Measurements from ENCODE around the gene OR7C2. TPM values are rescaled to one million over a fixed set of nuclear protein-coding genes. Genes with fewer than 3 reads are reported as not detected.

The OR7C2 gene
- total and polyA plus RNA-seq, 2 experiments from 2014 or later: not detected

DNA sequence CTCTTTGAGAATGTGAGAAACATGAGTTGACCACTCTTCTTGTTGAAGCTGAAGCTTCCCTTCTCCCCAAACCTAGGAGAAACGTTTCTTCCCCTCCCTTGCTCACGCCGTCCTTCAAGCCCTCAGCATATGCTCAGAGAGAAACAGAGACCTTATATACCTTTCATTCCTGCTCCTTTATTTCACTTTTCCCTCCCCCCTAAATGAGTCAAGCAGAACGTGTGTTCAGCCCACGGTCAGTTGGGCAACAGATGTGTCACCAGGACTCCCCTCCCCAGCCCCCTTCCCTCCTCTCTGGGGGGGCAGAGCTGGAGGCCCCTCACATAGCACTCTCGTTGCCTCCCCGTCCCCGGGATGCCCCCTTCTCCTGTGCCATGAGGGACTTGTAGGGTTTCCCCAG lies 8.6 kb downstream of the OR7C2 start:
- H3K27ac Mint-ChIP-seq: no peak overlapping the region
- no peaks in the 10 kb centered on the region for H3K9me2 ChIP-seq (ENCODE audit: insufficient read depth)
- no peaks in the 10 kb centered on the region for H3K36me3 ChIP-seq (ENCODE audit: insufficient read depth)
- peaks cover 81% of the 10 kb centered on the region for H3K9me3 Mint-ChIP-seq
- H3K36me3 Mint-ChIP-seq (ENCODE audit: low read depth): peaks cover 30% of the 10 kb centered on the region
- H3K4me3 Mint-ChIP-seq: no peak overlapping the region
- peaks cover 3% of the 10 kb centered on the region for H3K27me3 Mint-ChIP-seq (ENCODE audit: insufficient read depth, low read depth, poor library complexity)
- H3K27ac ChIP-seq (ENCODE audit: low read depth): no peak overlapping the region
- ATAC-seq (no peak), DNase-seq (ENCODE audit: low spot score) (no peak)
- H3K4me1 Mint-ChIP-seq: no peaks in the 10 kb centered on the region
- H2AFZ ChIP-seq: no peak overlapping the region
- H4K20me1 ChIP-seq (replicated peaks; ENCODE audit: insufficient read depth): no peaks in the 10 kb centered on the region
- no peaks in the 10 kb centered on the region for H3K79me2 ChIP-seq (replicated peaks; ENCODE audit: insufficient read depth)
- no peaks in the 10 kb centered on the region for H3K27me3 ChIP-seq (ENCODE audit: insufficient read depth)
- no peak overlapping the region for H3K4me2 ChIP-seq
- TF ChIP-seq, protein P1, sequence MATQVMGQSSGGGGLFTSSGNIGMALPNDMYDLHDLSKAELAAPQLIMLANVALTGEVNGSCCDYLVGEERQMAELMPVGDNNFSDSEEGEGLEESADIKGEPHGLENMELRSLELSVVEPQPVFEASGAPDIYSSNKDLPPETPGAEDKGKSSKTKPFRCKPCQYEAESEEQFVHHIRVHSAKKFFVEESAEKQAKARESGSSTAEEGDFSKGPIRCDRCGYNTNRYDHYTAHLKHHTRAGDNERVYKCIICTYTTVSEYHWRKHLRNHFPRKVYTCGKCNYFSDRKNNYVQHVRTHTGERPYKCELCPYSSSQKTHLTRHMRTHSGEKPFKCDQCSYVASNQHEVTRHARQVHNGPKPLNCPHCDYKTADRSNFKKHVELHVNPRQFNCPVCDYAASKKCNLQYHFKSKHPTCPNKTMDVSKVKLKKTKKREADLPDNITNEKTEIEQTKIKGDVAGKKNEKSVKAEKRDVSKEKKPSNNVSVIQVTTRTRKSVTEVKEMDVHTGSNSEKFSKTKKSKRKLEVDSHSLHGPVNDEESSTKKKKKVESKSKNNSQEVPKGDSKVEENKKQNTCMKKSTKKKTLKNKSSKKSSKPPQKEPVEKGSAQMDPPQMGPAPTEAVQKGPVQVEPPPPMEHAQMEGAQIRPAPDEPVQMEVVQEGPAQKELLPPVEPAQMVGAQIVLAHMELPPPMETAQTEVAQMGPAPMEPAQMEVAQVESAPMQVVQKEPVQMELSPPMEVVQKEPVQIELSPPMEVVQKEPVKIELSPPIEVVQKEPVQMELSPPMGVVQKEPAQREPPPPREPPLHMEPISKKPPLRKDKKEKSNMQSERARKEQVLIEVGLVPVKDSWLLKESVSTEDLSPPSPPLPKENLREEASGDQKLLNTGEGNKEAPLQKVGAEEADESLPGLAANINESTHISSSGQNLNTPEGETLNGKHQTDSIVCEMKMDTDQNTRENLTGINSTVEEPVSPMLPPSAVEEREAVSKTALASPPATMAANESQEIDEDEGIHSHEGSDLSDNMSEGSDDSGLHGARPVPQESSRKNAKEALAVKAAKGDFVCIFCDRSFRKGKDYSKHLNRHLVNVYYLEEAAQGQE (IDR thresholded peaks at IDR 0.05; ENCODE audit: unreplicated experiment): no peak
- TF ChIP-seq CREB1 (CRISPR knock-in tag; IDR thresholded peaks at IDR 0.05; ENCODE audit: low read depth) (no peak), NANOG (IDR thresholded peaks at IDR 0.05; ENCODE audit: borderline replicate concordance) (no peak), POLR2AphosphoS5 (IDR thresholded peaks at IDR 0.05; ENCODE audit: low read depth) (no peak), STAT1 (IDR thresholded peaks at IDR 0.05; ENCODE audit: unreplicated experiment) (no peak), JUNB (IDR thresholded peaks at IDR 0.05; ENCODE audit: unreplicated experiment) (no peak), EZH2 (IDR thresholded peaks at IDR 0.05; ENCODE audit: low read depth, unreplicated experiment) (no peak), EZH2phosphoT487 (IDR thresholded peaks at IDR 0.05; ENCODE audit: unreplicated experiment) (no peak), ZNF331 (CRISPR knock-in tag; IDR thresholded peaks at IDR 0.05; ENCODE audit: low read depth) (no peak), ZNF114 (CRISPR knock-in tag; IDR thresholded peaks at IDR 0.05) (no peak)
- TF ChIP-seq, protein P2, sequence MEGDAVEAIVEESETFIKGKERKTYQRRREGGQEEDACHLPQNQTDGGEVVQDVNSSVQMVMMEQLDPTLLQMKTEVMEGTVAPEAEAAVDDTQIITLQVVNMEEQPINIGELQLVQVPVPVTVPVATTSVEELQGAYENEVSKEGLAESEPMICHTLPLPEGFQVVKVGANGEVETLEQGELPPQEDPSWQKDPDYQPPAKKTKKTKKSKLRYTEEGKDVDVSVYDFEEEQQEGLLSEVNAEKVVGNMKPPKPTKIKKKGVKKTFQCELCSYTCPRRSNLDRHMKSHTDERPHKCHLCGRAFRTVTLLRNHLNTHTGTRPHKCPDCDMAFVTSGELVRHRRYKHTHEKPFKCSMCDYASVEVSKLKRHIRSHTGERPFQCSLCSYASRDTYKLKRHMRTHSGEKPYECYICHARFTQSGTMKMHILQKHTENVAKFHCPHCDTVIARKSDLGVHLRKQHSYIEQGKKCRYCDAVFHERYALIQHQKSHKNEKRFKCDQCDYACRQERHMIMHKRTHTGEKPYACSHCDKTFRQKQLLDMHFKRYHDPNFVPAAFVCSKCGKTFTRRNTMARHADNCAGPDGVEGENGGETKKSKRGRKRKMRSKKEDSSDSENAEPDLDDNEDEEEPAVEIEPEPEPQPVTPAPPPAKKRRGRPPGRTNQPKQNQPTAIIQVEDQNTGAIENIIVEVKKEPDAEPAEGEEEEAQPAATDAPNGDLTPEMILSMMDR (conservative IDR thresholded peaks at IDR 0.05; ENCODE audit: low read depth in 2 of 2): no peak
- TF ChIP-seq, protein P3, sequence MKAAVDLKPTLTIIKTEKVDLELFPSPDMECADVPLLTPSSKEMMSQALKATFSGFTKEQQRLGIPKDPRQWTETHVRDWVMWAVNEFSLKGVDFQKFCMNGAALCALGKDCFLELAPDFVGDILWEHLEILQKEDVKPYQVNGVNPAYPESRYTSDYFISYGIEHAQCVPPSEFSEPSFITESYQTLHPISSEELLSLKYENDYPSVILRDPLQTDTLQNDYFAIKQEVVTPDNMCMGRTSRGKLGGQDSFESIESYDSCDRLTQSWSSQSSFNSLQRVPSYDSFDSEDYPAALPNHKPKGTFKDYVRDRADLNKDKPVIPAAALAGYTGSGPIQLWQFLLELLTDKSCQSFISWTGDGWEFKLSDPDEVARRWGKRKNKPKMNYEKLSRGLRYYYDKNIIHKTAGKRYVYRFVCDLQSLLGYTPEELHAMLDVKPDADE (IDR thresholded peaks at IDR 0.05): no peak
- TF ChIP-seq, protein P4, sequence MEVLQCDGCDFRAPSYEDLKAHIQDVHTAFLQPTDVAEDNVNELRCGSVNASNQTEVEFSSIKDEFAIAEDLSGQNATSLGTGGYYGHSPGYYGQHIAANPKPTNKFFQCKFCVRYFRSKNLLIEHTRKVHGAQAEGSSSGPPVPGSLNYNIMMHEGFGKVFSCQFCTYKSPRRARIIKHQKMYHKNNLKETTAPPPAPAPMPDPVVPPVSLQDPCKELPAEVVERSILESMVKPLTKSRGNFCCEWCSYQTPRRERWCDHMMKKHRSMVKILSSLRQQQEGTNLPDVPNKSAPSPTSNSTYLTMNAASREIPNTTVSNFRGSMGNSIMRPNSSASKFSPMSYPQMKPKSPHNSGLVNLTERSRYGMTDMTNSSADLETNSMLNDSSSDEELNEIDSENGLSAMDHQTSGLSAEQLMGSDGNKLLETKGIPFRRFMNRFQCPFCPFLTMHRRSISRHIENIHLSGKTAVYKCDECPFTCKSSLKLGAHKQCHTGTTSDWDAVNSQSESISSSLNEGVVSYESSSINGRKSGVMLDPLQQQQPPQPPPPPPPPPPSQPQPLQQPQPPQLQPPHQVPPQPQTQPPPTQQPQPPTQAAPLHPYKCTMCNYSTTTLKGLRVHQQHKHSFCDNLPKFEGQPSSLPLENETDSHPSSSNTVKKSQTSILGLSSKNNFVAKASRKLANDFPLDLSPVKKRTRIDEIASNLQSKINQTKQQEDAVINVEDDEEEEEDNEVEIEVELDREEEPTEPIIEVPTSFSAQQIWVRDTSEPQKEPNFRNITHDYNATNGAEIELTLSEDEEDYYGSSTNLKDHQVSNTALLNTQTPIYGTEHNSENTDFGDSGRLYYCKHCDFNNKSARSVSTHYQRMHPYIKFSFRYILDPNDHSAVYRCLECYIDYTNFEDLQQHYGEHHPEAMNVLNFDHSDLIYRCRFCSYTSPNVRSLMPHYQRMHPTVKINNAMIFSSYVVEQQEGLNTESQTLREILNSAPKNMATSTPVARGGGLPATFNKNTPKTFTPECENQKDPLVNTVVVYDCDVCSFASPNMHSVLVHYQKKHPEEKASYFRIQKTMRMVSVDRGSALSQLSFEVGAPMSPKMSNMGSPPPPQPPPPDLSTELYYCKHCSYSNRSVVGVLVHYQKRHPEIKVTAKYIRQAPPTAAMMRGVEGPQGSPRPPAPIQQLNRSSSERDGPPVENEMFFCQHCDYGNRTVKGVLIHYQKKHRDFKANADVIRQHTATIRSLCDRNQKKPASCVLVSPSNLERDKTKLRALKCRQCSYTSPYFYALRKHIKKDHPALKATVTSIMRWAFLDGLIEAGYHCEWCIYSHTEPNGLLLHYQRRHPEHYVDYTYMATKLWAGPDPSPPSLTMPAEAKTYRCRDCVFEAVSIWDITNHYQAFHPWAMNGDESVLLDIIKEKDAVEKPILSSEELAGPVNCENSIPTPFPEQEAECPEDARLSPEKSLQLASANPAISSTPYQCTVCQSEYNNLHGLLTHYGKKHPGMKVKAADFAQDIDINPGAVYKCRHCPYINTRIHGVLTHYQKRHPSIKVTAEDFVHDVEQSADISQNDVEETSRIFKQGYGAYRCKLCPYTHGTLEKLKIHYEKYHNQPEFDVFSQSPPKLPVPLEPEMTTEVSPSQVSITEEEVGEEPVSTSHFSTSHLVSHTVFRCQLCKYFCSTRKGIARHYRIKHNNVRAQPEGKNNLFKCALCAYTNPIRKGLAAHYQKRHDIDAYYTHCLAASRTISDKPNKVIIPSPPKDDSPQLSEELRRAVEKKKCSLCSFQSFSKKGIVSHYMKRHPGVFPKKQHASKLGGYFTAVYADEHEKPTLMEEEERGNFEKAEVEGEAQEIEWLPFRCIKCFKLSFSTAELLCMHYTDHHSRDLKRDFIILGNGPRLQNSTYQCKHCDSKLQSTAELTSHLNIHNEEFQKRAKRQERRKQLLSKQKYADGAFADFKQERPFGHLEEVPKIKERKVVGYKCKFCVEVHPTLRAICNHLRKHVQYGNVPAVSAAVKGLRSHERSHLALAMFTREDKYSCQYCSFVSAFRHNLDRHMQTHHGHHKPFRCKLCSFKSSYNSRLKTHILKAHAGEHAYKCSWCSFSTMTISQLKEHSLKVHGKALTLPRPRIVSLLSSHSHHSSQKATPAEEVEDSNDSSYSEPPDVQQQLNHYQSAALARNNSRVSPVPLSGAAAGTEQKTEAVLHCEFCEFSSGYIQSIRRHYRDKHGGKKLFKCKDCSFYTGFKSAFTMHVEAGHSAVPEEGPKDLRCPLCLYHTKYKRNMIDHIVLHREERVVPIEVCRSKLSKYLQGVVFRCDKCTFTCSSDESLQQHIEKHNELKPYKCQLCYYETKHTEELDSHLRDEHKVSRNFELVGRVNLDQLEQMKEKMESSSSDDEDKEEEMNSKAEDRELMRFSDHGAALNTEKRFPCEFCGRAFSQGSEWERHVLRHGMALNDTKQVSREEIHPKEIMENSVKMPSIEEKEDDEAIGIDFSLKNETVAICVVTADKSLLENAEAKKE (CRISPR knock-in tag; IDR thresholded peaks at IDR 0.05): no peak
- H3F3A ChIP-seq (replicated peaks; ENCODE audit: low read depth): no peaks in the 10 kb centered on the region
- no peaks in the 10 kb centered on the region for H3K4me1 ChIP-seq (ENCODE audit: insufficient read depth)
- H3K4me3 ChIP-seq: no peak overlapping the region

Measured in GM23338 (cell line).